AG08395 (cell line): ENCODE results near the gene ARHGAP36.

Experiments
- DNase-seq: peaks from one replicate; pipeline ENCODE4 v3.0.0; 2012; ENCODE audit warnings: mixed read lengths, low spot score

The ARHGAP36 gene

DNA sequence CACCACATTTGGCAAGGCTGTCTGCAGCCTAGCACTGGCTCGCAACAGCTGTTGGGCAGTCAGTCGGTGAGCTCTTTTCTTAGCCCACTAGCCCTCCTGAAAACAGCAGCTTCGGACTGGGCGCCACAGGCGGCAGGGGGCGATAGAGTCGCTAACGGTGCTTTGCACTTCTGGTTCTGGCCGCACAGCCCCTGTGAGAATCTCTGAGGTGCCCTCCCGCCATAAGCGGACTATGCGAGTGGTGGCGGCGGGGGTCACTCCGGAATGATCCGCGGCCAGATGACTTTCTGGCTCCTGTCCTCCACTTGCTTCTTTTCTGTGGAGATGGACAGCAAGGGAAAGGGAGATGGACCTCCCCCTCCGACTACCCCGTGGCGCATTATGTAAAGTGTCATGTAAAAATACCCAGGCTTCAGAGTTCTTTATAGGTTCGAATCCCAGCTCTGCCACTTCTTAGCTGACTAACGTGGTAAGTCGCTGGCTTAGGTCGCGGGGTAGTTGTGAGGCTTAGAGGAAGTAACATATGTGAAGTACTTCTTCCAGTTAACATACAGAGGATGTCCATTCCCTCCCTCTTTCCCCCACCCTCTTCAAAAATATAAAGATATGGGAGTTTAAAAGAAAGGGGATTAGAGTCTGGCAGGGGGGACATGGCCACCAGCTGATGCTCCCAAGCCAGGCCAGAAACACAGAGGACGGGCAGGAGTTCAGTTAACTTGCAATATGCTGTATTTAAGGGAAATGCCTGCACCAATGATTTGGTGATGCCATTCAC is 11.0 kb downstream of the ARHGAP36 start:
- peak; percentile 6 for DNase-seq

DNA sequence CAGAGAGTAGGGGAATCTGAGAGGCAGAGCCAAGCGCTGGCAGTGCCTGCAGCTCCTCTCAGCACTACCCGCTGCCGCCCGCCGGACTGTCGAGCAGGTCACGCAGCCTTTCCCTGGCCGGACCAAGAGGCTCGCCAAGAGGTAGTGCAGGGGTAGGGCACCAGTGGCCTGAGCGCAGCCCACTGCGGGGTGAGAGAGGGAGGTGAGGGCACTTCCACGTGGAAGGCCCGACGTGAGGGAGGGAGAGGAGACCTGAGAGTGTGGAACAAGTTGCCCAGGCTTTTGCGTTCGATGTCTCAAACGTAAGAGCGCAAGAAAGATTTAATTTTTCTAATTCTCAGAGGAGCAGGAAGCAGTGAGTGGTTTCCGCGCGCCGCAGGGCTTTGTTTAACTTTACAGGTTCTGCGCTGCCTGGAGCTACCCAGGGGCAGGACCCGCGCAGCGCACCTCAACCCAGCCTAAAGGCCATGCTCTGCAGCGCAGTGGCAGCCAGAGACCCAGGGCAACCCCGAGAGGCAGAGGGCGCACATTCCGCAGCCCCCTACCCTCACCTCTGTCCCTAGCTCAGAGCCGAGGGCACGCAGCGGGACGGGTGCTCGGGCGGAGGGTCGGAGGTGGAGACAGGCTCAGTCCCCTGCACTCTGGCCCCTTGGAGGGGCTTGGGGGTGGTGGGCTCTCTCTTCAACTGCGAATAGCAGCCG is 14.9 kb downstream of the ARHGAP36 start:
- no peak for DNase-seq

DNA sequence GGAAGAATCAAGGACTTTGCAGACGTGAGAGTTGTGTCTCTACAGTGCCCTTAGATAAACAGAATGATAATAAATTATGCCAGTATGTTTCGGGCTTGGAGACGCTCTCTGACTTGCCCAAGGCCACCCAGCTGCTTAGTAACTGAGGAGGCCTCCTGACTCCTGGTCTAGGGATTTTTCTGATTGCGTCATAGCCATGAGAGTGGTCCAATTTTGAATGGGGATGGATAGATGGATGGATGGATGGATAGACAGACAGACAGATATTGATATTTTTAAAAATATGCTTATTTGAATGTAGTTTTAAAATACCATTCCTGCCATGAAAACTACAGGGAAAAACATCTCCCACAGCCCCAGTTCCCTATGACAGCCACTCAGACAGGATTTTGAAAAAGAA is 15.5 kb downstream of the ARHGAP36 start:
- DNase-seq, result no peak

DNA sequence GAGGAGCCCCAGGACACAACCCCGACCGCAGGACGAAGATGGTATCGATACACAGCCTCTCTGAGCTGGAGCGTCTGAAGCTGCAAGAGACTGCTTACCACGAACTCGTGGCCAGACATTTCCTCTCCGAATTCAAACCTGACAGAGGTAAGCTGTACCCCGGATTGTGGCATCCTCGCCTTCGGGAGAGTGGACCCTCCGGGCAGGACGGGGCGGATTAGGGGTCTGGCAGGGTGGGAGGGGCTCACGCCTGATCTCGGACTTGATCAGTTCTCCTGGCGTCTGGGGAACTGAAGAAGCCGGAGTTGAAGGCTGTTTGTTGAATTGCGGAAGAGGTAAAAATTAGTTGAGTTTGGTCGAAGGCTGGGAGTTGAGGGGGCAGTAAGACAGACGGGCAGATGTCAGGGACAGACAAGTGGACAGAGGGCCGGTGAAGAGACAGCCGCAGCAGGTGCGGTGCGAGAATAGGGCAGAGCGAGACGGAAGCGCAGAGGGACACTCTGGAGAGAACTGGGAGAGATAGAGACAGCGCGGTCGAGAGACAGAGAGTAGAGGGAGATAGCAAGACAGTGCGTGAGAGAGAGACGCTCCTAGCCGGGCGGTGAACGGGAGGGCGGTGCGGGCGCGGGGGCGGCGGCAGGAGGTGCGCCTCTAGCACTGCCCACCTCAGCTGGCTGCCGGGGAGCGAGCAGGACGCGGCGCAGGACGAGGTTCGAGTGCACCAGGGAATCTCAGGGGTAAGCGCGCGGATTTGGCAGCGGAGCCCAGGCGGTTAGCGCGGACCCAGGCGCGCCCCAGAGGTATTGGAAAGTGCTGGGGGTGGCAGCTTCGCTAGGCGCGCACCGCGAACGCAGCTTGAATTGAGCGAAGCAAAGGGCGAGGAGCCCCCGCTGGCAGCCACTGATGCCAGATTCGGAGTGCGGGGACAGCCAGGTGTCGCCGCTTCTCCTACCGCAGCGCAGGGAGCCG is 23.9 kb downstream of the ARHGAP36 start:
- DNase-seq, result no peak

DNA sequence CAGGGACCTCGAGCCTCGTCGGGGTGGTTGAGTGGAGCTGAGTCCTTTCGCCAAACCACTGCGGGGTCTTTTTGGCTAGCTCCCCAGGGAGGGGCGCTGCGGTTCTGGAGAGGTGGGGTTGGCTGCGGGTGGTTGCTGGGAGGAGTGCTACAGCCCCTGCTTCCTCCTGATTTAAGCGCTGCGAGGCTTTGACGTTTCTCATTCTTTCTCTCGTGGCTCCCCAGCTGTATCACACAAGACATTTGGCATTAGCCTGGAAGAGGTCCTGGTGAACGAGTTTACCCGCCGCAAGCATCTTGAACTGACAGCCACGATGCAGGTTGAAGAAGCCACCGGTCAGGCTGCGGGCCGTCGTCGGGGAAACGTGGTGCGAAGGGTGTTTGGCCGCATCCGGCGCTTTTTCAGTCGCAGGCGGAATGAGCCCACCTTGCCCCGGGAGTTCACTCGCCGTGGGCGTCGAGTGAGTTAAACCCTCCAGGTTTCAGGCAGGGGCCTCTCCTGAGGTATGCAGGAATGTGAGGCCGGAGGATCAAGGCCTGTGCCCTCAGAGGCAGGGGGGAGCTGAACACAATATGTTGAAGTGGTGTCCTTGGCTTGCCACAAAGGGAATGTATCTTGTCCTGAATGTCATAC is 25.5 kb downstream of the ARHGAP36 start:
- no peak for DNase-seq

DNA sequence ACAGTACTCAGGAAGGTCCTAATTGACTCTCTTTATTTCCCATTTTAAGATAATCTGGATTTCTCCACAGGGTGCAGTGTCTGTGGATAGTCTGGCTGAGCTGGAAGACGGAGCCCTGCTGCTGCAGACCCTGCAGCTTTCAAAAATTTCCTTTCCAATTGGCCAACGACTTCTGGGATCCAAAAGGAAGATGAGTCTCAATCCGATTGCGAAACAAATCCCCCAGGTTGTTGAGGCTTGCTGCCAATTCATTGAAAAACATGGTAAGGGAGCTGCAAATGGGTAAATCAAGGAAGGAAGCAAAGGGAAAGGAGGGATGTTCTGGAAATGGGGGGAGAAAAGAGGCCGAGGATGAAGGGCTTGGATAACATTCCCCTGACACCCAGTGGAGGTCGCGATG is 26.0 kb downstream of the ARHGAP36 start:
- no peak for DNase-seq

DNA sequence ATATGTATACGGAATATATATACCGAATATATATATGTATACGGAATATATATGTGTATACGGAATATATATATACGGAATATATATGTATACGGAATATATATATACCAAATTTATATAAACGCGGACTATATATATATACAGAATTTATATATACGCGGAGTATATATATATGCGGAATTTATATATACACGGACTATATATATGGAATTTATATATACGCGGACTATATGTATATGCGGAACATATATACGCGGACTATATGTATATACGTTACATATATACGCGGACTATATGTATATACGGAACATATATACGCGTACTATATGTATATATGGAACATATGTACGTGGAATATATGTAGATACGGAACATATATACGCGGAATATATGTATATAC is 78.6 kb downstream of the ARHGAP36 start:
- no peak for DNase-seq

DNA sequence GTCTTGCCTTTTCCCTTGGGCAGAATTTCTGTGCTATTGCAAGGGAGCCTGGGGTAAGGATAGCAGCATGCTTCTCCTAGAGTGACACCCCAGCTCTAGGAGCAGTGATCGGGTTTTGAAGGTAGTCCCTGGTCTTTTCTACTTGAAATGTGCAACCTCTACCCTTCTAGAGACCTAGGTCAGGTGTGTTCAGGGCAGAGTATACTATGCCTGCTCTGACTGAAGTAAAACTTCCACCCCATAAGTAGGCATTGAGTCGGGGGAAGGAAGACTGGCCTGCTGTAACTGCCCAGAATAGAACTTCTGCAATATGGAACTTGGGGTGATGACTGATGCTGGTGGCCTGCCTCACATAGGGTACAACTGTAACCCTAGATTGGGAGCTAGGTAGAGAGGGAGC is 80.9 kb downstream of the ARHGAP36 start:
- DNase-seq, result no peak
